ENCODE results near the gene DCK.
"Not testable (repeated sequence)": the region's sequence is repeated elsewhere in the genome, so short reads cannot be mapped to it uniquely, and the experiment has no call there.

DCK gene

DNA sequence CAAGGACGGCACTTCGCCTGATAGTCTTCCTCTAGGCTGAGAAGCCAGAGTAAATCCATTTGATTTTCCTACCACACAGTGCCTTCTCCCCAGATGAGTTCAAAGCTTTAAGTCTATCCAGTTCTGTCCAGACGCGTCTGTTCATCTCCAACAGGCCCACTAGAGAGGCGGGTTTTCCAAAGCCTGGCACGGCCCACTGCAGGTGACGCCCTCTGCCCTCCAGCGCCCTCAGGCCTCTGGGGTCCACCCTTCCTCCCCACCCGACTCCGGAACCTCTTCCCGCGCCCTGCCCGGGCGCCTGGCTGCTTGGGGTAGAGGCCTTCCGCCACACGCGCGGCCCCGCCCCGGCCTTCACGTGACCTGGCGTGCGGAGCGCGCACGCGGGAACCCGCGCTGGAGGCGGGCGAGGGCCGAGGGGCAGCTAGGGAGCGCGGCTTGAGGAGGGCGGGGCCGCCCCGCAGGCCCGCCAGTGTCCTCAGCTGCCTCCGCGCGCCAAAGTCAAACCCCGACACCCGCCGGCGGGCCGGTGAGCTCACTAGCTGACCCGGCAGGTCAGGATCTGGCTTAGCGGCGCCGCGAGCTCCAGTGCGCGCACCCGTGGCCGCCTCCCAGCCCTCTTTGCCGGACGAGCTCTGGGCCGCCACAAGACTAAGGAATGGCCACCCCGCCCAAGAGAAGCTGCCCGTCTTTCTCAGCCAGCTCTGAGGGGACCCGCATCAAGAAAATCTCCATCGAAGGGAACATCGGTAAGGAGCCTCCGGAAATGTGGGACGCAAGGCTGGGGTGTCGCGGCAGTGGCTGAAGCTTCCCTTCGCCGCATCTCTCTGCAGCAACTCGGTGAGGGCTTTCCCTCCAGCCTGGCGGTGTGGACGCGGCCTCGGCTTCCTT is at the start of gene DCK:
Gene DCK (plus strand): TSS at position 469 of the 888 bp plus-strand sequence. CDS start 187 bp downstream, at position 656.
- peak; percentile 93 for DNase-seq (ENCODE audit: low read depth)

DNA sequence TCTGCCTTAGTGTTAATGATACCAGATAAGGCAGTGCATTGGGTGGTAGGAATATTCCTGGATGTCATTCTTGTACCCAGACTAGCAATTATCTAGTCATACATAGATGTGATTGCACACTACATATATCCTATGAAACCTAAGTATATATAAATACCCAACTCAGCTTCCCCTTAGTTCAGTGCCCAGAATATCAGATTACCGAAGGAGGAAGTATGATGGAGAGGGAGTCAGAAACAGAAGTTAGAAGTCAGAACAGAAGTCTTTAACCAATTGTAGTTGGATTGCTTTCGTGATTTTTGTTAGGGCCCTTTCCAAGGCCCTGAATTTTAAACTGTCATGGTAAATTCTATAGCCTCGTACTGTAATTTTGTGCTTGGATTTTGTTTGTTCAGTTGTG is 48.4 kb upstream of the DCK start:
- peak; percentile 20 for DNase-seq (ENCODE audit: low read depth)

DNA sequence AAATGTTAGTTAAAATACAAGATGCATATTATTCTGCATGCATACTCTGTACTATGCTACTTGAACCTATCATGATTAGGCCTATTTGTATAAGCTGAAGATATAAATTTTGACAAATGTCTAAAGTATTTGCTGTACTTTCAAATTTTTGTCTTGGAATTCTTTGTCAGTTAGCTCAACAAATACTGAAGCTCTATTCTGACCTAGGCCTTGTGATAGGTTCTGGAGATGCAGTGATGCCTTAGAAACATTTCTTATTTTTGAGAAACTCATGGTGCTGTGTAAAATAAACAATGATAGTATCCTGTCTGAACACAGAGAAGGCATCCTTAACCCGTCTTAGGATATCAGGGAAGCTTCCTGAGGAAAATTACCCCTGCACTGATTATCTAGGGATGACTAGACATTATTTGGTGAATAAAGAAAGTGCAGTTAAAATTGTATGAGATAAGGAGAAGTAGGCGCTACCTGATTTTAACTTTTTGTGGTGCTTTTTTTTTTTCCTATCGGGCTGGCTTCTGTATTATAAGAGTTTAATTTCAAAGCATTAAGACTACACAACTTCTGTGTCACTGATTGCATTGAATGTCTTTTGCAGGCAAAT is 47.9 kb upstream of the DCK start:
- peak; percentile 57 for DNase-seq (ENCODE audit: low read depth)

DNA sequence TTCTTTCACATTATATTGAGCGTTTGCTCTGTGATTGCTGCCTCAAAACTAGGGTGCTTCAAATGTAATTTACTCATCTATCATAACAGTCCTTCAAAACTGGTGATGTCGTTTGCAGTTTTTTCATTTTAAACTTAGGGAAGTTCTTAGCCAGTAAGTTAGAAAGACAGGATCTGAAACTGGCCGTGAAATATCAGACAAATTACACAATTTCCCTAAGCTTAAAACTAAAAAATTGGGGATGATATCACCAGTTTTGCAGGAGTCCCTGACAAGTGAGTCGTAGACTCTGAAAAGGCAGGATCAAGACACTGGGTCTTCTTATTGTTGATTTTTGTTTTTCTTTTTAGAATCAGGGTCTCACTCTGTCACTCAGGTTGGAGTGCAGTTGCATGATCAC is 46.5 kb upstream of the DCK start:
- peak; percentile 20 for DNase-seq (ENCODE audit: low read depth)

DNA sequence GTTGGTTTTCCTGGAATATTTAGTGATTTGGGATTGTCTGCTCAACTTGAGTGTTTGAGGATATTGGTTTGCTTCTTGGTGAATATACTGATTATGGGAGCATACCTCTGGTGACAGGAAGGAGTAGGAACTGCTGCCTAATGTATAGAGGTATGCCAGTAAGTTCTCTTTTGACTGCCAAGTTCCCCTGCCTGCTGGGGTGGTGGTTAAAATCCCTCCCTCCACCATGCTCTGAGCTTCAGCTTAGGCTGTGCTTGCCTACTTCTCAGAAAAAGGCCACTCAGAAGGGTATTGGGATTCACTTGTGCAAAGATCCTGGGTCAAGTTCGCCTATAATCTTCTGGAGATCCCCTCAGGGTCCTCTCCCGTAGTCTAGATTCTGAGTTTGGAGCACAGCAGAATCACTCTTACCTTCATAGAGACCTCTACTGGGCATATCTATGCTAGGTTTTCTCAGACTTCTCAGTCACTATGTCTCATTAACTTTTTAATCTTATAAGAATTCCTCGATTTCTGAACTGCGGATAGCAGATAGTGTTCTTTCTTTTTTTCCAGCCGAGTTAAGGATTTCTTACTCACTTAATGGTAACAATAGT is 44.7 kb upstream of the DCK start:
- no peak for DNase-seq (ENCODE audit: low read depth)

DNA sequence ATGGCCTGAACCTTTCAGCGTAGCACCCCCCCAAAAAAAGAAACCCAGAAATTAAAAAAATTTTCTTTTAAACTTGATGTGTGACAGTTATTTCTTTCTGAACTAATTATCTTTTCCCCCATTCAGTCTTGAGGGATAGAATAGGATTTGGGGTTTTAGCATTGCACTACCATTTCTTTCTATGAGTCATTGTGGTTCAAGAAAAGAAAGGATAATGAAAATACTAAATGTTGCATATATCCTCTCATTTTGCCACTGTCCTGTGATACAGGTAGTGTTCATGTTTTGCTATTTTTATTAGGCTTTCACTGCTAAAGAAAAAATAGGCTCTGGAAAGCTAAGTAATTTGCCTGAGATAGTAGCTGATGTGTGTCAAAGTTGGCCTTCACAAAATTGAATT is 39.4 kb upstream of the DCK start:
- DNase-seq (ENCODE audit: low read depth), result peak; percentile 34

DNA sequence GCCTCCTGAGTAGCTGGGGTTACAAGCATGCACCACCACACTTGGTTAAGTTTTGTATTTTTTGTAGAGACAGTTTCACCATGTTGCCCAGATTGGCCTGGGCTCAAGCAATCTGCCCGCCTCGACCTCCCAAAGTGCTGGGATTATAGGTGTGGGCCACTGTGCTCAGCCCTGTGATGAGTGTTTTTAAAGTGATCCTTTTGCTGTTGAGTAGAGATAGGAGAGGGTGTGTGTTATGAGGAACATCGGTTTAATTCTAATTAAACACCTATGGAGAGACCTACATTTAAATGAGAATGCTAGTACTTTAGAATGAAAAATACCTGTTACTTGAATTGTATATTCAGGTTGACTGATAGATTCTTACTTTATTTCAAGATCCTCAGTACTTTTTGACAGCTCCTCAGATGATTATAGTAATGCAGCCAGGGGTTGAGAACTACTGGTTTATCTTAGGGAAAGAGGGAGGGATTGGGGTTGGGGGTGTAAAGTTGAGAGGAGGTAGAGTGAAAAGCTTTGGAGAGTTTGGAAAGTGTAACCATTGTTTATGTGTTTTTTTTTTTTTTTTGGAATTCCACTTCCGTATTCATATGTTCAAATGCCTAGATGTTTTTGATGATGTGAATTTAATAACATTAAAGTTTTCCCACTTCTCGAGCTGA is 36.8 kb upstream of the DCK start:
- no peak for DNase-seq (ENCODE audit: low read depth)

DNA sequence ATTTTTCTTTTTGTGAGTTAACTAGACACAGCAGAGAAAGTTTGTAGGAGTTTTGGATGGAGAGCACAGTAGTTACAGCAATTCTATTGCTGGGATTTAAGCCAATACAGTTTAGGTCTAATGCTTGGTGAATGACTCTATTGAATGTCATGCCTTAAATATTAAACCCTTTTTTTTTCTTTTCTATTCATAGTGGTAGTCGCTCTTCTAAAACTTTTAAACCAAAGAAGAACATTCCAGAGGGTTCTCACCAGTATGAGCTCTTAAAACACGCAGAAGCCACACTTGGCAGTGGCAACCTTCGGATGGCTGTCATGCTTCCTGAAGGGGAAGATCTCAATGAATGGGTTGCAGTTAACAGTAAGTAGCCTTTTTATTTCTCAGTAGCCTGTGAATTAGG is 34.8 kb upstream of the DCK start:
- DNase-seq (ENCODE audit: low read depth), result peak; percentile 83

DNA sequence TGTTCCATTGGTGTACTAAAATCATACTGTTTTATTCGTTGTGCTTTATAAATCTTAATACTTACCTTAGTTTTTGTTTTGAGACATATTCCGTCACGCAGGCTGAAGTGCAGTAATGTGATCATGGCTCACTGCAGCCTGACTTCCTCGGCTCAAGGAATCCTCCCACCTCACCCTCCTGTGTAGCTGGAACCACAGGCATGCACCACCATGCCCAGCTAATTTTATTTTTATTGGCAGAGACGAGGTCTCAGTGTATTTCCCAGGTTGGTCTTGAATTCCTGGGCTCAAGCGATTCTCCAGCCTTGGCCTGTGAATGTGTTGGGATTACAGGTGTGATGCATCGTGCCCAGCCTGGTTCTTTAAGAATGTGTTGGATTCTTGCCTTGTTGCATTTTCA is 24.4 kb upstream of the DCK start:
- DNase-seq (ENCODE audit: low read depth), result peak; percentile 37

DNA sequence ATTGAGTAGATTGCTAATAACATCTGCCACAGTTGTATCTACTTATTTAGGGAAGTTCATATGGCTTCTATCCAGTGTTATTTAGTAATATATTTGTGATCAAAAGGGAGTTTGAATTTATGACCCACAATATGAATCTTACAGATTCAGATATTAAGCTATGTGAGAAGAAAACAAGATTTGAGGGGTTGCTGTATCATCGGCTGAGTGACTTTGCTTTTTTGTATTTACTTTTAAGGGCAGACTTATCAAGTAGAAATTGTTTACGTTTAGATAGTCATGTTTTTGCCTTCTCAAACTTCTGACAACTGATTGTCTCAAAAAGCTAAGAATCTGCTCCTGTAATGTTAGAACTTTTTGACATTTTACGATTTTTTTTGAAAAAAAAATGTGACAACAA is 17.2 kb upstream of the DCK start:
- DNase-seq (ENCODE audit: low read depth), result no peak

DNA sequence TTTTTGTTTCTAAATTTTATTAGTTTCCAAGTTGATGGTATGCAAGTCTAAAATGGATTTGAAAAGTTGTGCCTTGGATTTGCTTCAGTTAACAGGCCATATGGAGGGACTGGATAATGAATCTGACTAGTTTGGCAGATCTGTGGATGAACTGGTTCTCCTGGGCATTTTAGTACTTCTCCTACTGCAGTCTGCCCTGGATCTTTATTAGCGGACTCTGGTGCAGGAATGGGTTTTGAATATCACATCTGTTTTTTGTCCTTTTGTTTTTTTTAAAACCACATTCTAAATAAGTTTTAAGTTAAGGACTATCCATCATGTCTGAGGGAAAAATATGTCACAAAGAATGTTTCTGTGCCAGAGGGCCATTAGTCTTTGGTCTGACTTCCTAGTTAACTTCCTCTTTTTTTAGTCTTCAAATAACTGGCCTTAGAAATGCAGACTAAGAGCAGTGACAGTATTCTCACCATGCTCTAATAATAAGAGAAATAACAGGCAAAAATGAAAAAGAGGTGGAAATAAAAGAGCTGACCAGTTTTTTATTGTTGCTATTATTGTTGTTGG is 13.9 kb upstream of the DCK start:
- DNase-seq (ENCODE audit: low read depth), result no peak

DNA sequence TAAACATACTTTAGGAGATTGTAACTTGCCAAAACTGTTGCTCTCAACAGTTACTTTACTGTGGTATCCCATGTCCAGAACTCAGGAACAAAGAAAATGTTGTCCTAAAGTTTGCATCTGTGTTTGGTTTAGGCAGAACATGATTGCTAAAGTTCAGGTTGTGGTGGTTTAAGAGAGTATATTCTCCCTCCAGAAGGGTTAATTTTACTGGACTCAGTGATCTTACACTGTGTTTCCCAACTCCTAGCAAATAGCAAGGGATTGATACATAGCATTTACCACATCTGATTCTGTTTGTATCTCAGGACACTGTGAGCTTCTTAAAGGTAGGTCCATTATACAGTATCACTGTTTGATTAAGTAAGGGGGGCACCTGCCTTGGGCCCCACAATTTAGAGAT is 13.3 kb upstream of the DCK start:
- no peak for DNase-seq (ENCODE audit: low read depth)

DNA sequence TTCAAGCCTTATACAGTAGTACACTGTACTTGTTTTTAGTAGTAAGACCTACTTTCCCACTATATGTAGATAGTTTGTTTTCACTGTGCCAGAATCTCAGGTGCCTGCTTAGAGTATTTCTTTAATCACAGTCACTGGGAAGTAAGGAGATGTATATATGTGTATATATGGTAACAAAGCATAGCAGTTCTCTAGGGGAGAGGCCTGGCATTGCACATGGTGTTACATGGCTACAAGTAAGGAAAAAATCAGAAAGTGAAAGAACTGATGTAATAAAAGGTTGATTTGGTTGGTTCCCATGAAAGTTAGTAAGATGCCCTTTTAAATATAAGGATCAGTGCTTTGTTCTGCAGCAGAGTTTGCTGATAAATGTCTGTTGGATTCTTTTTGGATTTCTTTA is 9.3 kb upstream of the DCK start:
- DNase-seq (ENCODE audit: low read depth), result no peak

DNA sequence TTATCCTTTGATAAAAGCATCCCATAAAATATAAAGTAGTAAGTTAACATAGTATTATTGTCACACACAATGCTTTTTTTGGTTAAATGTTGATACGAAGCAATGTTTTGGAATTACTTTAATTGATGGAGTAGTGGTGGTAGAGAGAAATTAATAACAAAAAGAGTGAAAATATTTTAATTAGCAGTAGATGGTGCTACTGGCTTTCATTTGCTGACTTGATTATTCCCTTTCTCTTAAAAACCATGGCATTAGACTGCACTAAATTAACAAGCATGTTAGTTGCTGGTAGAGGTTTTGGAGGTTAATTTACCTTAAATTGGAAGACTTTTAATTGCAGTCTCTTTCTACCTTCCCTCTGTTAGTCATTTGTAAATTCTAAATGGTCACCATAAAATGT is 8.9 kb upstream of the DCK start:
- DNase-seq (ENCODE audit: low read depth), result no peak

DNA sequence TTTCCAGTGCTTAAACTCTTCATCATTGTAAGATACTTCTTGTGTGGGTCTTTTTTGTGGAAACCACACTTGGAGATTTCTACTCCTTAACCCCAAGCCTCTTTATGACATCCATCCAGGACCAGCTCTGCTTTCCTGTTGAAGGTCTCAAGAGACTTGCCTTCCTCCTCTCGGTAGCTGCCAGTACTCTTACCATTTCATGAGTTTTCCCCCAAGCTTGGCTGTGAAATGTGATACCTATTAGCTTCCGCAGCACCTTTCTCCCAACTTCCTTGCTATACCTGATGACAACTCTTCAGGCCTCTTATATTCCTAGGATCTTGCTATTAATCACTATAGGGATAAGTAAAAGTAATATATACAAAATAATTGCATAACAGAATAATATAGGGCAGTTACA is 1.9 kb upstream of the DCK start:
- no peak for DNase-seq (ENCODE audit: low read depth)

DNA sequence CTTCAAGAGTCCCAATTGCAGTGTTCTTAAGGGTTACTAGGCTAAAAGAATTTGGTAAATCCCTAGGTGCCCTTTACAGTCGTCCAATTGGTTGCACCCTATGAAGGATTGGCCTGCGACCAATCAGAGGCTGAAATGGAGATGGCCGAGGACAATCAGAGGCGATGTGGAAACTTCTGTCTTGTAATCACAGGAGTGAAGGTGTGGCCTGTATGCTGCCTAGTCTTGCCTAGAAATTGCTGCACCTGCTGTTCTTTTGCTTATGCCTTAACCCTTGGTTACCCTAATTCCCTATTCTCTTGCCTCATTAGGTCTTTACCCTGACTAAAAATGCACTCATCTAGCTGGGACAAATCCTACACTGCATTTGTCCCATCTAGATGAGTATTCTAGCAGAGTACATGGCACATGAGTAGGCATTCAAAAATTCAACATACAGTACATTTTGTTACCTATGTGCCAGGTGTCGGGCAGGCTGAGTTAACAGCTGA is 1.0 kb upstream of the DCK start:
- DNase-seq (ENCODE audit: low read depth), result peak; percentile 9

DNA sequence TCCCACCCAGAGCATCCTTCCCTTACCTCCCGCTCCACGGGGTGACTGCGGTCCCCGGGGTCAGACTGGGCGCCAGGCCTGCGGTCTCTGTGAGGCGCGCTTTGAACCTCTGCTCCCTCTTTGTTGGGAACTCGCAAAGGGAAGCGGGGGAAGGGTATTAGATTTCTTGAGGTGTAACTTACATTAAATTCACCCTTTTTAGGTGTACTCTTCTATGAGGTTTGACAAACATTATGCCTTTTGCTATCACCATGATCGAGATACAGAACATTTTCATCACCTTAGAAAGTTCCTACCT is 569 bp downstream of the DCK start:
- DNase-seq (ENCODE audit: low read depth), result no peak

DNA sequence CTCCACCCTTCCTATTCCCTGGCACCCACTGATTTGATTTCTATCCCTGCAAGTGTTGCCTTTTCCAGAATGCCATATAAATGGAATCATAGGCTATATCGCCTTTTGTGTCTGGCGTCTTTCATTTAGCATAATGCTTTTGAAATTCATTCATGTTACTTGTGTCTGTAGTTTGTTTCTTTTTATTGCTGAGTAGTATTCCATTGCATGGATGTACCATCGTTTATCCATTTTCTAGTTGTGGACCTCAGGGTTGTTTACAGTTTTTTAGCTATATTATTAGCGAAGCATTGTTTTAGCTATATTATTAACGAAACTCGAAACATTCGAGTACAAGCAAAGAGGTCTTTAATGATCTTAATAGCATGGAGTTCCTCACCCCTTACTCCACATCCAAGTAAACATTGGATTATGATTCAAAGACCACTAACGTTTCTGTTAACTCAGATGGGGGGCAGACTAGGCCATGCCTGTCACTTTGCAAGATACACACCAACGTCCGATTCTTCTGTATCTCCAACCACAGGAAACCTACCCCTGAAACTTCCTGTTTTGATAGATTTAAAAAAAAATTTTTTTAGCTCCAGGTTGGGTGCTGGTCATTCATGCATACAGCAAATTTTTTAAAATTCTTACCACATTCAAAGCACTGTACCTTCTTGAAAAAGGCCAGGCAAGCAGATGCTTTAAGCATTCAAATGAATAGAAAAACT is 1.1 kb downstream of the DCK start:
- no peak for DNase-seq (ENCODE audit: low read depth)

DNA sequence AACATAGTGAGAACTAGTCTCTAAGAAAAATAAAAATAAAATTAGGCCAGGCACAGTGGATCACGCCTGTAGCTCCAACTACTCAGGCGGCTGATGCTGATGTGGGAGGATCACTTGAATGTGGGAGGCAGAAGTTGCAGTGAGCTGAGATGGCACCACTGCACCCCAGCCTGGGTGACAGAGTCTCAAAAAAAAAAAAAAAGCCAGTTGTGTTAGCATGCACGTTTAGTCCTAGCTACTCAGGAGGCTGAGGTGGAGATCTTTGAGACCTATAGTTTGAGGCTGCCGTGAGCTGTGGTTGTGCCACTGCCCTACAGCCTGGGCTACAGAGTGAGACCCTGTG is 2.5 kb downstream of the DCK start:
- no peak for DNase-seq (ENCODE audit: low read depth)

DNA sequence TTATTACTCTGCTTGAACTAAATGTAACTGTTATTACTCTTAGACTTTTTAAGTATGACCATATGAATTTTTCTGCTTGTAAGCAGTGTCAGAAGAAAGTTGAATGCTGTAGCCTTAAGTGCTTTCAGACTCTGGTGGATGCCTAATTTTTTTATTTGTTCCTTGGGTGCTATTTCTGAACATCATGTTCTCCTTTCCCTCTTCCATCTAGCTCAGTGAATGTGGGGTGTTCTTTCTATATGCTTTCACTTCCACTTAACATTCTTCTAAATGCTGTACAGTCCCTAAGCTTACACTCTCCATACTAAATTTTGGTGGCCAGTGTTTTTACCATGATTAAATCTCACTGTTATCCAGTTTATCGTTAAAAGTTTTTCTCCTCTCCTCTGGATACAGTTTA is 3.6 kb downstream of the DCK start:
- no peak for DNase-seq (ENCODE audit: low read depth)

DNA sequence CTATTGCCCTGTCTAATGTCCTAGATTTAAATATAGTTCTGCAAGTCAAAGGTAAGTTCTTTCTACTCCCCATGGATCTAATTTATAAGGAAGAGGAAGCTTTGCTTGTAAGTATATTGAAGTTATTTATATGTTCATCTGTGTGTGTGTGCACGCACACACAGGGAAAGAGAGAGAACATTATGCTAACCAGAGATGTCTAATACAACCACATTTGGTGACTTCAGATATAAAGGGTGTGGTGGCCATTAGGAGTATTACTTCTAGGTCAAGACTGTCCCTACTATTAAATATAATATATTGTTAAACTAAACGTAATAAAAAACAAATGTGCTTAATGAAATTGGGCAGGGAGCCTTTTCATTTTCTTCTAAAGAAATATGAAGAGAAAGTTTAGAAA is 4.1 kb downstream of the DCK start:
- no peak for DNase-seq (ENCODE audit: low read depth)

DNA sequence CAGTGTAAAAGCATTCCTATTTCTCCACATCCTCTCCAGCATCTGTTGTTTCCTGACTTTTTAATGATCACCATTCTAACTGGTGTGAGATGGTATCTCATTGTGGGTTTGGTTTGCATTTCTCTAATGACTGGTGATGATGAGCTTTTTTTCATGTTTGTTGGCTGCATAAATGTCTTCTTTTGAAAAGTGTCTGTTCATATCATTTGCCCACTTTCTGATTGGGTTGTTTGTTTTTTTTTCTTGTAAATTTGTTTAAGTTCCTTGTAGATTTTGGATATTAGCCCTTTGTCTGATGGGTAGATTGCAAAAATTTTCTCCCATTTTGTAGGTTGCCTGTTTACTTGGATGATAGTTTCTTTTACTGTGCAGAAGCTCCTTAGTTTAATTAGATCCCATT is 6.2 kb downstream of the DCK start:
- not testable (repeated sequence) for DNase-seq (ENCODE audit: low read depth)

Measured in iris pigment epithelial cell (primary cell).